SH-SY5Y (cell line): Measurements from ENCODE around the gene ADAT3.

Source experiments
- GATA2 ChIP-seq: IDR thresholded peaks from 2 replicates; pipeline ENCODE4 v1.6.1; 2011; ENCODE audit warnings: mild to moderate bottlenecking, low read depth, low read length
- GATA3 ChIP-seq: IDR thresholded peaks from 2 replicates; pipeline ENCODE4 v1.6.1; 2011; ENCODE audit warnings: low read depth, mild to moderate bottlenecking, low read length, moderate library complexity

DNA sequence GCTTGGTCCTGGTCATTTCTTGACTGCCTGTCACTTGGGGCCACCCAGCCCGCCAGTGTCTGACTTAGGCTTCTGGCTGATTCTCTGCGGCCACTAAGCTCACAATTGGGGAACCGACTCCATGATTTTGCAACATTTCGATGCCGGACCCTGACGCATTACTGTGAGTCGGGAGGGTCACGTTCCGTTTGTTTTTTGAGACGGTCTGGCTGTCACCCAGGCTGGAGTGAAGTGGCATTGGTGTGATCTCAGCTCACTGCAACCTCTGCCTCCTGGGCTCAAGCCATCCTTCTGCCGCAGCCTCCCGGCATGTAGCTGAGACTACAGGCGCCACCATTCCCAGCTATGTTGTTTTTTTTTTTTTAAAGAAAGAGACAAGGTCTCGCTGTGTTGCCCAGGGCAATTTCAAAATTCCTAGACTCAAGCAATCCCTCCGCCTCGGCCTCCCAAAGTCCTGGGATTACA lies 3.2 kb upstream of the ADAT3 start:
- no peak for TF ChIP-seq GATA2
- TF ChIP-seq GATA3 = no peak
